ENCODE measurements around the gene TLN1.

Gene TLN1, protein sequence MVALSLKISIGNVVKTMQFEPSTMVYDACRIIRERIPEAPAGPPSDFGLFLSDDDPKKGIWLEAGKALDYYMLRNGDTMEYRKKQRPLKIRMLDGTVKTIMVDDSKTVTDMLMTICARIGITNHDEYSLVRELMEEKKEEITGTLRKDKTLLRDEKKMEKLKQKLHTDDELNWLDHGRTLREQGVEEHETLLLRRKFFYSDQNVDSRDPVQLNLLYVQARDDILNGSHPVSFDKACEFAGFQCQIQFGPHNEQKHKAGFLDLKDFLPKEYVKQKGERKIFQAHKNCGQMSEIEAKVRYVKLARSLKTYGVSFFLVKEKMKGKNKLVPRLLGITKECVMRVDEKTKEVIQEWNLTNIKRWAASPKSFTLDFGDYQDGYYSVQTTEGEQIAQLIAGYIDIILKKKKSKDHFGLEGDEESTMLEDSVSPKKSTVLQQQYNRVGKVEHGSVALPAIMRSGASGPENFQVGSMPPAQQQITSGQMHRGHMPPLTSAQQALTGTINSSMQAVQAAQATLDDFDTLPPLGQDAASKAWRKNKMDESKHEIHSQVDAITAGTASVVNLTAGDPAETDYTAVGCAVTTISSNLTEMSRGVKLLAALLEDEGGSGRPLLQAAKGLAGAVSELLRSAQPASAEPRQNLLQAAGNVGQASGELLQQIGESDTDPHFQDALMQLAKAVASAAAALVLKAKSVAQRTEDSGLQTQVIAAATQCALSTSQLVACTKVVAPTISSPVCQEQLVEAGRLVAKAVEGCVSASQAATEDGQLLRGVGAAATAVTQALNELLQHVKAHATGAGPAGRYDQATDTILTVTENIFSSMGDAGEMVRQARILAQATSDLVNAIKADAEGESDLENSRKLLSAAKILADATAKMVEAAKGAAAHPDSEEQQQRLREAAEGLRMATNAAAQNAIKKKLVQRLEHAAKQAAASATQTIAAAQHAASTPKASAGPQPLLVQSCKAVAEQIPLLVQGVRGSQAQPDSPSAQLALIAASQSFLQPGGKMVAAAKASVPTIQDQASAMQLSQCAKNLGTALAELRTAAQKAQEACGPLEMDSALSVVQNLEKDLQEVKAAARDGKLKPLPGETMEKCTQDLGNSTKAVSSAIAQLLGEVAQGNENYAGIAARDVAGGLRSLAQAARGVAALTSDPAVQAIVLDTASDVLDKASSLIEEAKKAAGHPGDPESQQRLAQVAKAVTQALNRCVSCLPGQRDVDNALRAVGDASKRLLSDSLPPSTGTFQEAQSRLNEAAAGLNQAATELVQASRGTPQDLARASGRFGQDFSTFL (N-terminal part only)

DNA sequence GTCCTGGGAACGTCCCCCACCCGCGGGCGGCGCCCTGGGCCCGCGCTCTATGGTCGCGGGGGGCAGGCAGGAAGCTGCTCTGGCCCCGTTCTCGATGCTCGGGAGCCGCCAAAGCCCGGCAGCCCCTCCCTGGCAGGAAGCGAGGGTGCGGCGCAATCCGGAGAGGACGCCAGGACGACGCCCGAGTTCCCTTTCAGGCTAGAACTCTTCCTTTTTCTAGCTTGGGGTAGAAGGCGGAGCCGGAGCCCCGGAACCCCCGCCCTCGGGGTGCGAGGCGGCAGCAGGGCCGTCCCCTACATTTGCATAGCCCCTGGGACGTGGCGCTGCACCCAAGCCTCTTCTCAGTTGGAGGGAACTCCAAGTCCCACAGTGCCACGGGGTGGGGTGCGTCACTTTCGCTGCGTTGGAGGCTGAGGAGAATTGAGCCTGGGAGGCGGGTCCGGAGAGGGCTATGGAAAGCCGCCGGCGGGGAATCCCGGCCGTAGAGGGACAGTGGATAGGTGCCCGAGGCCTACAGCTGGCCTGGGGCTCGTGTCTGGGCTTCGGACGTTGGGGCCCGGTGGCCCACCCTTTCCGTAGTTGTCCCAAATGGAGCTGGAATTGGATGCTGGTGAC, at the start of gene TLN1, which contains the start of gene CREB3:
TLN1 (minus strand) TSS at position 11 of the 615 bp plus-strand sequence. CDS start 6,501 bp downstream, outside the sequence.
CREB3 (plus strand) TSS at position 482 of the 615 bp plus-strand sequence; CDS start at position 589, 107 bp downstream.
- peak; percentile 97 to 98 for DNase-seq

DNA sequence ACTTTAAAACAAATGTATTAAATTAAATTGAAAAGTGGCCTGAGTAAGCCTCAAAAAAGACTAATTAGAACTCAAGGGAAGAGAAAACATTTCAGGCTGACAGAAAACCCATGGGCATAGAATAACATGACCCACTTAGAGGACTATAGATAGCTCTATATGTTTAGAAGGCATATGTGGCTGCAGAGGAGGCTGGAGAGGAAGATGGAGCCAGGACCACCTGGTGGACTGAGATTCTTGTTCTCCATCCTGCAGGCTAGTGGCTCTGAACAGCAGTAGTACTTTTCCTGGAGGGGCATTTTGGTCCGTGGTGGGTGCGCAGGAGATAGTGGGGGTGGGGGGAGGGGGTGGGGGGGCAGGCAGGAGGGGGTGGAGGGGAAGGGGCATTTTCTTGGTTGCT, 49.1 kb upstream of the TLN1 start:
- no peak for DNase-seq

DNA sequence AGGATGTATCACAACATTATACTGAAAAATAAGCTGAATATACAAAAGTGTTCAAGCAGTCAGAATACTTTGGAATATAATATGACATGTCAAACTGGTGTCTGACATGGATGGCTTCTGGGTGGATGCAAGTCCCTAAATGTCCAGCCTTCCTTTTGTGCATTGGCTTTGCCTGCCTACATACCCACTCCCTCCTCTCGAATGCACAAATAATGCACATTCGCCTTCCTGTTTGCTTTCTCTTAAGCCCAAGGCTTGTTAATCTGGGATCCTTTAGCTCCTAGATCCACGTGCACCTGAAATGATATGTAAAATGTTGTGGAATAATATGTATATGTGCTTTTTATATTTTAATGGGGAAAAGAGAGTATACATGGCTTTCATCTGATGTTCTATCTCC, 46.5 kb upstream of the TLN1 start:
- DNase-seq, result no peak

DNA sequence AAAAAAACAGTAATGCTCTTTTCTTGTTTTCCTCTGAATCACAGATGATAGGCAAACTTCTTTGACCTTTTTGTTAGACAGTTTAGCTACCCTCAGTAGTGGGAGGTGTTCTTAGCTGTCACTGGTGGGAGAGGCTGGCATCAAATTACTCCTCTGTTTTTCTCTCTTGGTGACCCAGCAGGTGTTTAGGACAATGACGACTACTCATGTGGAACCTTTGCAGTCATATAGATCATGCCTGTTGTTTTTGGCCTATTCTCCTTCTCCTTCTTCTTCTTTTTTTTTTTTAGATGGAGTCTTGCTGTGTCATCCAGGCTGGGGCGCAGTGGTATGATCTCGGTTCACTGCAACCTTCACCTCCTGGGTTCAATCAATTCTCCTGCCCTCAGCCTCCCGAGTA, 44.0 kb upstream of the TLN1 start:
- no peak for DNase-seq

DNA sequence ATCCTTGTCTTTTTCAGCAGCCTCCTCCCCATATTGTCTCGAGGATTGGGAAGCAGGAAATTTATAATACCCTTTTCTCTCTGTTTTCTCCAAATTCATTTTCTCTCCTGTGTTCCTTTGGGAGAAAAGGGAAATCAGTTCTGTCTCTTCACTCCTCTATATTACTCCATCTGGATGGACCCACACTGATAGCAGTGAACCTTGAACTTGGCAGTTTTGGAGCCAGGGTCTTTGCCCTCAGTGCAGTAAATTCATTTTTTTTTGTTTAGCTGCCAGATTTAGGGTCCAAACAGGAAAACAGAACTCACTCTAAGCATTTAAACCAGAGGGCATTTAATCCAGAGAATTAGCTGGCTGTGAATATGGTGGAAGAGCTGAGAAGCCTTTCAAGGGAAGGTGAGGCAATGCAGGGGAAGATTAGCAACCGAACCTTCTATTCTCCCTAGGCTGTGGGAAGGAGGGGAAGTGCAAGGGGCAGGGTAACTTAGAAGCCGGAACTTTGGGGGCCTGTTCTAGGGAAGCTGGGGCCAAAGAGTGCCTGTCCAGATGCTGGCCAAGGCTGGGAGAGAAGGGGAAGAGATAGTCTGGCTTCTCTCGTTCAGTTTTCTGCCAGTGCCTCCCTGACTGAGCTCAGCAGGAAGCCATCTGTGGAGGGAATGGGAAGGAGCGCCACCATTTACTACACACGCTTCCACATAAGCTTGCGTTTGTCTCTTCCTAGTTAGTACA, 43.1 kb upstream of the TLN1 start:
- no peak for DNase-seq

DNA sequence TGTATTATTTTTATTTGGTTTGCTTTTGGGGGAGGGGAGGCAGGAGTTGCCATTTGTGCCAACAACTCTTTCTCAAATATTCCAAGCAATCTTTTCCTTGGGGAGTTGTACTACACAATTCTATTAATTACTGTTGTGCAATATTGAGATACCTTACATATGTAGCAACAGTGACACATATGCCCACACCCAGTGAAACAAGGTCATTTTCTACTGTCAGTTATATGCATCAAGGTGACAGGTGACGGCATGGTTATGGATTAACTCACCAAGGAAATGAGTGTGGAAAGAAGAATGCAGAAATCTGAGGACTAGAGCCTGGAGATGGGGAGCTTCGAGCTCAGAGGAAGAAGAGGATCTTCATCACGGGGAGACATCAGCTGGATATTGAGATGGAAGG, 39.9 kb upstream of the TLN1 start:
- no peak for DNase-seq

DNA sequence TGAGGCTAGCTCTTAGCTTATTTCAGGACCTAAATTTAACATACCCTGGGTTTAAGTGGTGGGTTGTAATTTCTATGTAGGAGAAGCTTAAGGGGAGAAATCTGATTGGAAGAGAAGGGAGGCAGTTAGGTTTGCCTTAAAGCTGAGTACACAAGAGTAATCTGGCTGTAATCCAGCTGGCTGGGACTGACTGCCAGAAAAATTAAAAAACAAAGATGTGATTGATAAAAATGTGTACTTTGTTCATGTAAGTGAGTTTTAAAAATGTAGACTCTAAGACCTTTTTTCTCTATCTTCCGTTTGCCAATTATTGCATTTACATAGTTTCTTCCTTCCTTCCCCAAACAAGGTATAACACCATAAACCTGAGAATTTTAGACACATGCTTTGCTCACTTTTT, 39.5 kb upstream of the TLN1 start:
- no peak for DNase-seq

DNA sequence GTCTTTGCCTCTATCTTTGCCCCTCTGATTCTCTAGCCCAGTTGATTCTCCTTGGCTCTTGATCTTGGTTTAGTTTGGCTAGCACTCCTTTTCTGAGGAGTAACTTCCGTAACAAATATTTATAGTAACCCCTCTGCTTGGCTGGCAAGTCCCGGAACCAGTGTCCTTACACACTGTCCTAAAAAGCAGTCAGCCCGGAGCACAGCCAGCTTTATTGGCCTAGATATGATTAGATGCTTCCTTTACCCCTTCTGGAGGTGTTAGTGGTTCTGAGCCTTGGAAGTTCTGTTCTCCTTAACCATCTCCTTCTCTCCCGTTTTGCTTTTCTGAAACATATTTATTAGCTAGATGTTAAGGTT, 39.1 kb upstream of the TLN1 start:
- no peak for DNase-seq

DNA sequence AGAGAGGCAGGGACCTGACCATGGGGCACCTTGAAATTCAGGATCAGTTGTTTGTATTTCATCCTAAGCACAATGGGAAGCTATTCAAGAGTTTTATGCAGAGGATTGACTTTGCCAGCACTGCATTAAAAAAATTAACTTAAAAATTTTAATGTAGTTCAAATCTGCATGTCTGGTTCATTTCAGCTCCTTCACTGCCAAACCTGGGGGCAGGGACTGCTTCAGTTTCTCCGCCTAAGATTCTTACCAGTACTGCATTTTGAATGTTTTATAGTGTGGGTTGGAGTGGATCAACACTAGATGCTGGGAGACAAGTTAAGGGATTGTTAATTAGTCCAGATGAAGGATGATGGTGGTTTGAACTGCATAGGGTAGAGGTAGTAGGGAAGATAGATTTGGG, 37.8 kb upstream of the TLN1 start:
- no peak for DNase-seq

DNA sequence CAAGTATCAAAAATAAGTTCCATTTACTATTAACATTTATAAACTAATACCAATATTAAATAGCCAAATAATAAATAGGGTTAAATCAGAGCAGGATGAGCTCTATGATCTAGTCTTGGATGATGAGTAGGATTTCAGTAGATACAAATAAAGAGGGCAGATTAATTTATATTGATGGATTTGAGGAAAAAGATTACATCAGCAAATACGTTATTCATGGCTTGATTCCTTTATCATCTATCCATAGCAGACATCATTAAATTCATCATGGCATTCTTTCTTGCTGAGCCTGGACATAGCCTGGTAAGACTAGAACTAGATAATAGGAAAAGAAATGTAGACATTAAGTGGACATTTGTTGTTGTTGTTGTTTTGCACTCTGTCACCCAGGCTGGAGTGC, 35.5 kb upstream of the TLN1 start:
- no peak for DNase-seq

DNA sequence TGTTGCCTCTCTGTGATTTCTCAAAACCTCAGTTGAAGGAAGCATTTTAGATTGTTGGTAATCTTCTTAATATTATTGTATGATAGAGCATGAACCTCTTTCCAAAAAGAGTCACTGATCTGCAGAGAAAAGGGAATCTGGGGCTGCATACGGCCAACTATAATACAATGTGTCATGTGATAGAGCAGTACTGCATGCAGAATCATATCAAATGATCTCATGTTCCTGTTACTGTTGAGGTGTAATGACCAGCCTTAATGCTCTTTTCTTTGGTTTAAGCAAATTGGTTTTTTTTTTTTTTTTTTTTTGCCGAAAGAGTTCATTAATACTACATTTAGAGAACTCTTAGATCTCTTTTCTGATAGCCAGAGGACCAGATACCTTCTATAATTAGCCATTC, 35.0 kb upstream of the TLN1 start:
- DNase-seq, result no peak

DNA sequence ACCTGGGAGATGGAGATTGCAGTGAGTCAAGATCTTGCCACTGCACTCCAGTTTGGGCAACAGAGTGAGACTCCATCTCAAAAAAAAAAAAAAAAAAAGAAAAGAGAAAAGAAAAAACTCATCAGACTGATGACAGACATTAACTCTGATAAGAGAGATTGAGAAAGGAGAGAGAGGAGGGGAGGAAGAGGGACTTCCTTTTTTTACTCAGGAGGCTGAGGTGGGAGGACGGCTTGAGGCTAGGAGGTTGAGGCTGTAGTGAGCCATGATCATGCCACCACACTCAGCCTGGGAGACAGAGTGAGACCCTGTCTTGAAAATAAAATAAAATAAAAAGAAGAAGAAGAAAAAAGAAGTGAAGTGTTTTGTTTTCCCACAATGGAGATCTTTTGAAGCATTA, 31.8 kb upstream of the TLN1 start:
- DNase-seq, result no peak

DNA sequence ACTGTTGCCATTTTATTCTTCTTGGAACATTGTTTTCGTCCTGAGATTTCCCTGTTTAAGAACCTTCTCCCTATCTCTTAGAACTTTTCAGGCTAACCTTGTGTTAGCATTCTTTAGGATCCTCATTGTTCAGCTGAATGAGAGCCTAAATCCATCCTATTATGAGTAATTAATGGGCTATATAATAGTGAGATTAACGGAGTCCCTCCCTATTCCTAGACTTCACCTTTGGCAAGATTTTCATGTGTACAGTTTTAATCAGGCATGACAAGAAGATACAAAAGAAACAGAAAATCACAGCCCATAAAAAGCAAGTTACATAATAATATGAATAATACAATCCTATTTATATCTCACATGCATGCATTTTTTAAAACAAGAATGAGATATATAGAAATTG, 31.2 kb upstream of the TLN1 start:
- DNase-seq, result no peak

DNA sequence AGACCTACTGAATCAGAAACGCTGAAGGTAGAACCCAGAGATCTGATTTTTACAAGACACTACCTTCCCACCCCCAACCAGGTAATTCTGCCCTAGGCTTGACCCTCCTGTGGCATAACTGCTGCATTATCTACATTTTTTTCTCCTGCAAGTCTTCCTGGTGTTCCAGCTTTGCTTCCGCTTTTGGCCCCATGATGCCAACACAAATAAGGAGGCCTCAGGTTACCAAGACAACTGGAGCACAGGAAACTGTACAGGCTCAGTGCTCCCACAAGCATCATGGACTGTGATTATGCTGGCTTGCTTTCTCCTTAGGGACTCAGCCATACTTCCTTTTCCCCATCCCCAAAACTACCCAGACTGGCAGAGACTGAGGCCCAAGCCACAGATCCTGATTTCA, 28.7 kb upstream of the TLN1 start:
- no peak for DNase-seq

DNA sequence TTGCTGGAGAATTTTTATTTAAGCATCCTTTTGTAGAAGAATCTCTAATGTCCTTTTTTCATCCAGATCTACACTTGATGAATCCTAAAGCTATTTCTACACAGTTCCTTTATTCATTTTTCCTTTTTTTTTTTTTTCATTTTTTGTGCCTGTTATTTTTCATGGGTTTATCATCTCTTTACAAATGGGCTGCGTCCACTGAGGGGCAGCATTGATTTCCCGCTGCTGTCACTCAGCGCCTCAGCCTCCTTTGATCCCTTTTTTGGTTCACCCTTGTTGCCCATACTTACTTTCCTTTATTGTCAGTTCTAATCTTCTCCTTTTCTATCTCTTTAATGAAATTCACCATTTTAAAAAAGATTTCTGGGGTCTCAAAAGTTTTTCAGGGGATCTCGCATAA, 27.8 kb upstream of the TLN1 start:
- DNase-seq, result no peak

DNA sequence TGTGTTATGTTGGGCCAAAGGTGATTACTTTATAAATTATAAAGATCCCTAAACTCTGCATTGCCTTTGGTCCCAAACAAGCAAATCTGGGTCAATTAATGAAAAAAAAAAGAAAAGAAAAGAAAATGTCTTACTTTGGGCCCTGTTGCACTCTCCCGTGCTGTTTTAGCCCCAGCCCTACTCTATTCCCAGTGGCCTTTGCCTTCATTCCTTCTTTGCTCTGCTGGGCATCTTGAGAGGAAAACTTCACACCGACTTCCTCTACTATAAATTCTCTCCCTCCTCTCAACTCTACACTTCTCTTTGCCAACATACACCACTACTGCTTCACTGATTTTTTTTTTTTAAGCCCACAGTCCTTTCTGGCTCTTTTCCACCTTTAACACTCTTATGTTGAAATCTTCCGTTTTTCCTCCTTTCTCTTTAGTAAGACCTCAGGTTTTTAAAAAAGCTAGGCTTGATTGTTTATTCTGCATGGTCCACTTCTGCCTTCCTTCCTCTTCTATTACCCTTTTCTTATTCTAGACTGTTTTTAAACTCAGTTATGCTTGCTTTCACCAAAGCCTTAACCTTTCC, 26.6 kb upstream of the TLN1 start:
- no peak for DNase-seq

DNA sequence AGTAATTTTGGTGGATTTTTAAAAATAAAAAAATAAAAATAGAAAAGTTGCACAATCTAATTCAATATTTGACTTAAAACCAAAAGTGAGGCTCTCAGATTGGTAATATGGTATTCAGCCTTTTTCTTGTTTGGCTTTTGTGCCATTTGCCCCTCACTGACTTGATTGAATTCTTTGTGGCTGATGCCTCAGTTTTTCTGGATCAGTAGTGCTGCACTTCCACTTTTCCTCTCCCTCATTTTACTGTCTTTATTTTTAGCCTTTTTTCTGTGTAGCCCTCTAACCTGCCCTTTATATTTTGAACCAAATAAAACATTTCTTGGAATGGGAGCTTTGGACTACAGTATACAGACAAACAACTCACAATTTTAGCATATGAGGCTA, 25.9 kb upstream of the TLN1 start:
- DNase-seq, result no peak

DNA sequence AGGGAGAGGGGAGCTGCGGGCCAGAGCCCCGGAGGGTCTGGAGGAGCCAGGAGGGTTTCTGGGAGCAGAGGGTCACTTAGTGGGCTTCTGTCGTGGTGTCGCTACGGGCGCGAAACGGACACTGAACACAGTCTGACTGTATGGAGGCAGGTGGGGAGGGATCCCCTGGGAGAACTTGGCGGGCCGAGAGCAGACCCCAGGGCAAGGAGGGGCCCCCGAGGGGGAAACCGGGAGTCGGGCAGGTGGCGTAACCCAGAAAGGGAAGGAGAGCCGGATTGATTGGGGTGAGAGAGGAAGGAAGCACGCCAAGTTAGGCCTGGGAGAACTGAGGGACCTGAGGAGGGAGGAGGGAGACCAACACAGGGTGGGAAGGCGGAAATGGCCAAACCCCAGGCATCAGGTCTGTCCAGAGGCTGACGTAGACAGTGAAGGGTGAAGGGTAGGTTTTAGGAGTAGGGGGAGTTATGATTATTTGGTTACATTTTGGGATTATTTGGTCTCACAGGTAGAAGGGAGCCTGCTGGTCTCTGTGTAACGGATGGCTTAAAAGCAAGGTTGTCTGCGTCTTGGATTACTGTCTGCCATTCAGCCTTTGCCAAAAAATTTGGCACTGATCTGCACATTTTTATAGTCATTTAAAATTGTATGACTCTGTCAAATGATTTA, 25.4 kb upstream of the TLN1 start:
- DNase-seq, result peak; percentile 67 to 70

DNA sequence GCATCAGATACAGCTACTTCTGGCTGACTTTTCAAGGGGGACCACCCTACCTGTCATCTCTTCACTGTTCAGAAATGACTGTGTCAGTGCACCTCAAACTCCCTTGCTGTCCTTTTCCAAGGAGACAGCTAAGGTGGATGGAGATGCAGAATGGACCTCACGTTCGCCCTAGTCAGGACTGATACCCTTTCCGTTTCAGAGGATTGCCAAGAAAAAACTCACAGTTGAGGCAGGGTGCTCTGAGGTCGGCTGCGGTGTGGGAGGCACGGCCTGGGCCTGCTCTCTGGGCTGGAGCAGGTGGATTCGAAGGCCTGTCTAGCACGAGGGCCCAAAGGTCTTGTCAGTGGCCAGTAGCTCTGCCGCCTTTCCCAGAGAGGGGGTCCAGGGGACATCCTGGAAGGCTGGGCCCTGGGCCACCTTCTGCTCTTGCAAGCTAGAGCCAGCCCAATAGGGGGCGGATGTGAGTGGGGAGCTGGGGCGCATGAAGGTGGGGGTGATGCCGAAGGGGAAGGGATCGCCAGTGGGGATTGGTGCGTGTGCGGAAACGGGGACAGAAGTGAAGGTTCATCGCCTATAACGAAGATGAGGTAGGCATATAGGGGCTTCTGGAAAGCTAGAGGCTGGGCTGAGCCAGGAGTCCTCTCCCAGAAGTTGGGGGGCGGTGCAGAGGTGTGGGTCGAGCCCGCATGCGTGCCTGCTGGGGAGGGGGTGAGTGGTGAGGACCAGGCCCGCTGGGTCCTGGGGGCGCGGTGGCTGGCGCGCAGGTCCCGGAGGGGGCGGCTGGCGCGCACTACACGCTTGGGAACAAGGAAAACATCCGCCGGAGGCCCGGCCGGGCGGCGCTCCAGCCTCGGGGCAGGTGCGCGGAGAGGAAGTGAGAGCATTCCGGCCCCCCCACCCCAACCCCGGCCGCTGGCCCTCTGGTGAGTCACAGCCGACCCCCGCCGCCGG, 24.6 kb upstream of the TLN1 start:
- peak; percentile 88 to 89 for DNase-seq

DNA sequence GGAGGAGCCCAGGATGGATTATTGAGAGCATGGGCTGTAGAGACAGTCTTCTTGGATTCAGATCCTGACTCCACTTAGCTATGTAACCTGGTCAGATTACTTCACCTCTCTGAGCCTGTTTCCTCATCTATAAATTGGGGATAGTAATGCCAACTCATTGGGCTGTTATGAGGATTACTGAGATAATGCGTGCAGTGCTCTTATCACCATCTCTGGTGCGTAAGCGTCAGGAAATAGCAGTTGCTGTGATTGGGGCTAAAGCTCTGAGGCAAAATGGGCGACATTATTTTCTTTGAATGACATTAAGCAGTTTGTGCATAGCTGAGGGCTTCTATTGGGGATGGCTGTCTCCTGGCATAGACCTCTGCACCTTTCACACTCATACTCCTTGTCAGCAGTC, 23.1 kb upstream of the TLN1 start:
- DNase-seq, result no peak
